ENCODE data around the gene CFAP47. TPM values are rescaled to one million over a fixed set of nuclear protein-coding genes. Genes with fewer than 3 reads are reported as not detected.

Gene CFAP47
- total RNA-seq, 1 experiment from 2014 or later, result 1.8 TPM

DNA sequence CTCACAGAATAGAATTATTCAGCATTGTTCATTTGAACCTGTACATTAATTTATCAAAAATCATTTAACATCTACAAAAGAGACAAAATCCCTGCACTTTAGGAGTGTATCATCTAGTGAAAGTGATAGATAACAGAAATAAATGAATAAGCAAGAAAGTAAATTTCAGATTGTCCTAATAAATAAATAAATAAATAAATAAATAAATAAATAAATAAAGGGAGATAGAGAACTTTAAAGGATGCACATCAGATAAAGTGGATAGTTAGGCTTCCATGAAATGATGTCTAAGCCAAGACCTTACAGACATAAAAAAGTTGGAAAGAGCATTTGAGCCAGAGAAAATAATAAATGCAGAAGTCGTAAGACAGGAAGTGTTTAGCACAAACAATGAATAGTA, 444.7 kb downstream of the CFAP47 start:
- Histone ChIP-seq H3K9me3 (ENCODE audit: low read depth, low read length, poor library complexity, severe bottlenecking) (peaks cover 14% of the 10 kb centered on the region), H3K27me3 (replicated peaks; ENCODE audit: insufficient read depth, low read depth, low read length, poor library complexity) (no peaks in the 10 kb centered on the region), H3K4me3 (ENCODE audit: low read depth, low read length, poor library complexity, severe bottlenecking) (no peak overlapping the region), H3K27ac (ENCODE audit: low read depth, low read length, poor library complexity, severe bottlenecking) (no peak overlapping the region), H3K4me1 (ENCODE audit: insufficient read depth, low read length, poor library complexity, severe bottlenecking) (no peaks in the 10 kb centered on the region), H3K36me3 (ENCODE audit: insufficient read depth, low read length, poor library complexity, severe bottlenecking) (no peaks in the 10 kb centered on the region)
- POLR2A ChIA-PET (ENCODE audit: low non-redundant PET), result no interaction called here
- no peak for TF ChIP-seq EZH2 (IDR thresholded peaks at IDR 0.05; ENCODE audit: borderline replicate concordance, low read depth, low read length, poor library complexity, severe bottlenecking)
- TF ChIP-seq, protein P1, sequence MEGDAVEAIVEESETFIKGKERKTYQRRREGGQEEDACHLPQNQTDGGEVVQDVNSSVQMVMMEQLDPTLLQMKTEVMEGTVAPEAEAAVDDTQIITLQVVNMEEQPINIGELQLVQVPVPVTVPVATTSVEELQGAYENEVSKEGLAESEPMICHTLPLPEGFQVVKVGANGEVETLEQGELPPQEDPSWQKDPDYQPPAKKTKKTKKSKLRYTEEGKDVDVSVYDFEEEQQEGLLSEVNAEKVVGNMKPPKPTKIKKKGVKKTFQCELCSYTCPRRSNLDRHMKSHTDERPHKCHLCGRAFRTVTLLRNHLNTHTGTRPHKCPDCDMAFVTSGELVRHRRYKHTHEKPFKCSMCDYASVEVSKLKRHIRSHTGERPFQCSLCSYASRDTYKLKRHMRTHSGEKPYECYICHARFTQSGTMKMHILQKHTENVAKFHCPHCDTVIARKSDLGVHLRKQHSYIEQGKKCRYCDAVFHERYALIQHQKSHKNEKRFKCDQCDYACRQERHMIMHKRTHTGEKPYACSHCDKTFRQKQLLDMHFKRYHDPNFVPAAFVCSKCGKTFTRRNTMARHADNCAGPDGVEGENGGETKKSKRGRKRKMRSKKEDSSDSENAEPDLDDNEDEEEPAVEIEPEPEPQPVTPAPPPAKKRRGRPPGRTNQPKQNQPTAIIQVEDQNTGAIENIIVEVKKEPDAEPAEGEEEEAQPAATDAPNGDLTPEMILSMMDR (conservative IDR thresholded peaks at IDR 0.05; ENCODE audit: low read depth, low read length), result no peak
- CTCF ChIA-PET, result no interaction called here
- intact Hi-C loops (cut with micrococcal nuclease; ENCODE audit: unreplicated experiment), result no loop called here
- DNase-seq (ENCODE audit: low spot score), result no peak
- no TSS peak for BruUV-seq (replicated peaks)

- ChIA-PET POLR2A (ENCODE audit: low non-redundant PET) (no interaction called here), CTCF (no interaction called here)
- H3K27ac ChIP-seq (ENCODE audit: low read depth, low read length, poor library complexity, severe bottlenecking), result no peak overlapping the region
- no peak overlapping the region for H3K4me3 ChIP-seq (ENCODE audit: low read depth, low read length, poor library complexity, severe bottlenecking)
- BruUV-seq (replicated peaks), result no TSS peak
- TF ChIP-seq, protein P1 (conservative IDR thresholded peaks at IDR 0.05; ENCODE audit: low read depth, low read length), result no peak
- TF ChIP-seq EZH2 (IDR thresholded peaks at IDR 0.05; ENCODE audit: borderline replicate concordance, low read depth, low read length, poor library complexity, severe bottlenecking), result no peak
- intact Hi-C loops (cut with micrococcal nuclease; ENCODE audit: unreplicated experiment), result no loop called here
- H3K4me1 ChIP-seq (ENCODE audit: insufficient read depth, low read length, poor library complexity, severe bottlenecking), result no peaks in the 10 kb centered on the region
- no peaks in the 10 kb centered on the region for H3K36me3 ChIP-seq (ENCODE audit: insufficient read depth, low read length, poor library complexity, severe bottlenecking)
- no peak for DNase-seq (ENCODE audit: low spot score)
- H3K9me3 ChIP-seq (ENCODE audit: low read depth, low read length, poor library complexity, severe bottlenecking), result no peaks in the 10 kb centered on the region
- no peaks in the 10 kb centered on the region for H3K27me3 ChIP-seq (replicated peaks; ENCODE audit: insufficient read depth, low read depth, low read length, poor library complexity)
Measured at GRCh38 chrX:36383495-36383894, 464.0 kb downstream of the CFAP47 start.

- no peaks in the 10 kb centered on the region for H3K36me3 ChIP-seq (ENCODE audit: insufficient read depth, low read length, poor library complexity, severe bottlenecking)
- H3K27me3 ChIP-seq (replicated peaks; ENCODE audit: insufficient read depth, low read depth, low read length, poor library complexity), result no peaks in the 10 kb centered on the region
- no TSS peak for BruUV-seq (replicated peaks)
- CTCF ChIA-PET, result no interaction called here
- no peak overlapping the region for H3K27ac ChIP-seq (ENCODE audit: low read depth, low read length, poor library complexity, severe bottlenecking)
- TF ChIP-seq, protein P1 (conservative IDR thresholded peaks at IDR 0.05; ENCODE audit: low read depth, low read length), result no peak
- TF ChIP-seq EZH2 (IDR thresholded peaks at IDR 0.05; ENCODE audit: borderline replicate concordance, low read depth, low read length, poor library complexity, severe bottlenecking), result no peak
- DNase-seq (ENCODE audit: low spot score), result no peak
- H3K9me3 ChIP-seq (ENCODE audit: low read depth, low read length, poor library complexity, severe bottlenecking), result no peaks in the 10 kb centered on the region
- no peaks in the 10 kb centered on the region for H3K4me1 ChIP-seq (ENCODE audit: insufficient read depth, low read length, poor library complexity, severe bottlenecking)
- POLR2A ChIA-PET (ENCODE audit: low non-redundant PET), result no interaction called here
- intact Hi-C loops (cut with micrococcal nuclease; ENCODE audit: unreplicated experiment), result no loop called here
- H3K4me3 ChIP-seq (ENCODE audit: low read depth, low read length, poor library complexity, severe bottlenecking), result no peak overlapping the region
Measured at GRCh38 chrX:36388901-36389300, 469.4 kb downstream of the CFAP47 start.
